IMR-90 (cell line): ENCODE results near the gene C10orf90. TPM values are rescaled to one million over a fixed set of nuclear protein-coding genes. Genes with fewer than 3 reads are reported as not detected.

Source experiments
- ATAC-seq: fragments of 200-7000 bp; cut with Tn5 transposase; 2 replicates; pipeline ENCODE4 v1.9.1; 2020; ENCODE audit warnings: low read depth, mild to moderate bottlenecking, moderate library complexity
- BruUV-seq: library from RNA; stranded (reverse); fragments of 400-500 nt; replicated peaks from 2 replicates; lab custom pipeline; 2021; lab: Mats Ljungman, UMichigan
- CTCF ChIA-PET: fragments of 300-600 bp; formaldehyde crosslinking; extraction: SDS; loops from one replicate; lab custom pipeline; 2021; ENCODE audit warnings: antibody characterized with exemption; lab: Yijun Ruan, JAX
- POLR2A ChIA-PET: fragments of 300-600 bp; sonication (Branson Sonifier 250); formaldehyde crosslinking; loops from one replicate; lab custom pipeline; 2022; ENCODE audit warnings: antibody characterized with exemption; ENCODE audit not compliant: unreplicated experiment; lab: Charles Lee
- DNase-seq: peaks from one replicate; pipeline ENCODE4 v3.0.0; 2013
- H2AFZ ChIP-seq: replicated peaks from 2 replicates; pipeline ENCODE3; 2013; ENCODE audit warnings: low read length, mild to moderate bottlenecking; ENCODE audit not compliant: poor library complexity
- H2AK5ac ChIP-seq: 2 replicates; pipeline ENCODE4 v1.6.1; 2013; ENCODE audit warnings: low read depth, low read length, inconsistent platforms
- H2AK9ac ChIP-seq: replicated peaks from 2 replicates; pipeline ENCODE3; 2013; ENCODE audit warnings: mild to moderate bottlenecking, low read depth, low read length, moderate library complexity; ENCODE audit not compliant: poor library complexity
- H2BK120ac ChIP-seq: 2 replicates; pipeline ENCODE4 v1.6.1; 2013; ENCODE audit warnings: low read depth, low read length, inconsistent platforms
- H2BK15ac ChIP-seq: 3 replicates; pipeline ENCODE4 v1.6.1; 2013; ENCODE audit warnings: low read depth, low read length, inconsistent platforms
- H2BK20ac ChIP-seq: 2 replicates; pipeline ENCODE4 v1.6.1; 2013; ENCODE audit warnings: low read depth, mild to moderate bottlenecking, inconsistent platforms, low read length, moderate library complexity
- H2BK5ac ChIP-seq: 2 replicates; pipeline ENCODE4 v1.6.1; 2013; ENCODE audit warnings: mild to moderate bottlenecking, low read depth, low read length, inconsistent platforms; ENCODE audit not compliant: poor library complexity, severe bottlenecking
- H3K14ac ChIP-seq: replicated peaks from 2 replicates; pipeline ENCODE4 v1.6.1; 2013; ENCODE audit warnings: low read depth, low read length, inconsistent platforms
- H3K18ac ChIP-seq: 2 replicates; pipeline ENCODE4 v1.6.1; 2013; ENCODE audit warnings: low read depth, low read length, control low read depth
- H3K23ac ChIP-seq: 2 replicates; pipeline ENCODE4 v1.6.1; 2013; ENCODE audit warnings: low read depth, low read length, inconsistent platforms
- H3K27ac ChIP-seq: 2 replicates; pipeline ENCODE4 v1.5.1; 2013; ENCODE audit warnings: mild to moderate bottlenecking, control low read depth, low read length; ENCODE audit not compliant: insufficient read depth
- H3K27me3 ChIP-seq: 2 replicates; pipeline ENCODE4 v1.6.1; 2013; ENCODE audit warnings: low read length; ENCODE audit not compliant: control insufficient read depth, insufficient read depth
- H3K36me3 ChIP-seq: 2 replicates; pipeline ENCODE4 v1.6.1; 2013; ENCODE audit warnings: low read length, mixed read lengths; ENCODE audit not compliant: control insufficient read depth, insufficient read depth
- H3K4ac ChIP-seq: 2 replicates; pipeline ENCODE4 v1.6.1; 2013; ENCODE audit warnings: low read depth, low read length, inconsistent platforms
- H3K4me1 ChIP-seq: 2 replicates; pipeline ENCODE4 v1.6.1; 2013; ENCODE audit warnings: low read length, mixed read lengths; ENCODE audit not compliant: control insufficient read depth, insufficient read depth
- H3K4me2 ChIP-seq: 2 replicates; pipeline ENCODE4 v1.6.1; 2013; ENCODE audit warnings: low read depth, mild to moderate bottlenecking, control low read depth, low read length, moderate library complexity
- H3K4me3 ChIP-seq: 2 replicates; pipeline ENCODE4 v1.5.1; 2013; ENCODE audit warnings: low read depth, mild to moderate bottlenecking, control low read depth, low read length, moderate library complexity; ENCODE audit not compliant: insufficient read depth
- H3K56ac ChIP-seq: 2 replicates; pipeline ENCODE4 v1.6.1; 2013; ENCODE audit warnings: low read length, inconsistent platforms; ENCODE audit not compliant: insufficient read depth; ENCODE audit errors: extremely low read depth
- H3K79me1 ChIP-seq, 2 experiments: 2 replicates each; pipeline ENCODE4 v1.6.1; 2013; ENCODE audit warnings: low read length in 2 of 2, inconsistent platforms in 1 of 2, low read depth in 1 of 2
- H3K9ac ChIP-seq: 2 replicates; pipeline ENCODE4 v1.6.1; 2013; ENCODE audit warnings: low read depth, low read length, control low read depth
- H3K9me1 ChIP-seq: 2 replicates; pipeline ENCODE4 v1.6.1; 2013; ENCODE audit warnings: low read length, inconsistent platforms; ENCODE audit not compliant: insufficient read depth
- H3K9me3 ChIP-seq: 2 replicates; pipeline ENCODE4 v1.6.1; 2013; ENCODE audit warnings: low read length; ENCODE audit not compliant: control insufficient read depth, insufficient read depth
- H4K20me1 ChIP-seq: 2 replicates; pipeline ENCODE4 v1.6.1; 2013; ENCODE audit warnings: low read length, inconsistent platforms; ENCODE audit not compliant: insufficient read depth
- H4K5ac ChIP-seq: 2 replicates; pipeline ENCODE4 v1.6.1; 2013; ENCODE audit warnings: mild to moderate bottlenecking, low read depth, low read length, control low read depth
- H4K8ac ChIP-seq, 2 experiments: 2 replicates each; pipeline ENCODE4 v1.6.1; 2013; ENCODE audit warnings: low read depth in 2 of 2, low read length in 2 of 2, control low read depth in 1 of 2, inconsistent platforms in 1 of 2
- H4K91ac ChIP-seq: 2 replicates; pipeline ENCODE4 v1.6.1; 2013; ENCODE audit warnings: low read depth, low read length, inconsistent platforms; ENCODE audit not compliant: insufficient read depth
- WGBS, 2 experiments: methylation state at CpG; one replicate each; pipeline versions ENCODE4 v1.1.5 to v1.1.7; 2013; ENCODE audit warnings: missing lambda C conversion rate in 2 of 2; ENCODE audit not compliant: insufficient read length in 1 of 2; ENCODE audit errors: extremely low coverage in 2 of 2; 5-methylcytosine and 5-hydroxymethylcytosine counted together
- dilution Hi-C: fragments of 300-500 bp; cut with HindIII; formaldehyde crosslinking; loops from one replicate; pipeline ENCODE4 v1.14.3; 2018; ENCODE audit warnings: low sequenced_read_pairs; ENCODE audit not compliant: unreplicated experiment
- in situ Hi-C: fragments of 300-500 bp; cut with MboI; formaldehyde crosslinking; loops from 3 replicates; pipeline ENCODE4 v1.14.3; 2019; ENCODE audit warnings: low sequenced_read_pairs, inconsistent platforms, mixed read lengths
- intact Hi-C: fragments of 100-400 bp; cut with micrococcal nuclease; formaldehyde crosslinking; loops from 2 replicates; pipeline ENCODE4 v1.10.0; 2022
- polyA plus RNA-seq, 3 experiments: library from polyadenylated mRNA; depleted of rRNA; stranded (reverse); fragments of >200 nt; gene quantifications; 2 replicates each; pipeline ENCODE4 v1.2.3, GENCODE V29; 2012; ENCODE audit warnings: low replicate concordance in 1 of 3
- total RNA-seq: library from RNA; depleted of rRNA; stranded (reverse); fragments of >200 nt; gene quantifications from 2 replicates; pipeline ENCODE4 v1.2.3, GENCODE V29; 2012
- TF ChIP-seq, protein P1 (sequence below): fragments of 150-350 bp; IDR thresholded peaks from 2 replicates; pipeline ENCODE4 v1.6.1; 2016; ENCODE audit warnings: low read depth, mild to moderate bottlenecking, low read length, moderate library complexity, borderline replicate concordance

The C10orf90 gene
- total and polyA plus RNA-seq, 2 of the 4 experiments (the other 2 are of a cell fraction) = 0.05 to 0.18 TPM

DNA sequence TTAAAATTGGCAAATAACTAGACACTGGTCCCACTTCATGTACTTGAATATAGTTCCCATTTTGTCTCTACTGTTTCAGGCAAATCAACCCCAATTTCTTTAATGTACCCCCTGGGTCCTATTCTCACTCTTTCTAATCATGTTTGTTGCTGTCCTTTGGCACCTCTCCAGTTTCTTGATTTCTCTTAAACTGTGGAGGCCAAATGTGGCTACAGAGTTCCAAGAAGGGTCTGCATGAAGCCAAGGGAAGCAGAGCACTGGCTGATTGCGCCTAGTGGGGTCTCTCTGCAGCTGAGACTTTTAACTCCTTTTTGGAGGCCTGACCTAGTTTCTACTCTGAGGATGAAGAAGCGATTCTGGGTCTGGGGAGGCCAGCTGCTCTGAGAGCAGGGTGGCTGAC, 275.5 kb downstream of the C10orf90 start:
- Histone ChIP-seq H3K14ac (no peak overlapping the region), H3K79me1 (no peaks in the 10 kb centered on the region), H2BK120ac (no peak overlapping the region), H4K8ac (no peak overlapping the region), H3K4me2 (no peak overlapping the region), H4K91ac (no peak overlapping the region), H3K18ac (no peak overlapping the region), H4K20me1 (no peaks in the 10 kb centered on the region; the same call in 1 of the 2 replicates), H3K9me3 (peaks cover 2% of the 10 kb centered on the region; the same call in 1 of the 2 replicates), H2BK20ac (no peak overlapping the region), H3K27me3 (no peaks in the 10 kb centered on the region), H2BK5ac (no peak overlapping the region), H2BK15ac (no peak overlapping the region), H2AK5ac (no peak overlapping the region), H4K5ac (no peak overlapping the region), H3K4ac (no peak overlapping the region), H3K9me1 (peaks cover 5% of the 10 kb centered on the region; the same call in 1 of the 2 replicates), H3K27ac (no peak overlapping the region), H2AK9ac (no peak overlapping the region), H3K23ac (no peak overlapping the region), H3K4me3 (no peak overlapping the region), H3K56ac (no peak overlapping the region), H3K9ac (no peak overlapping the region), H2AFZ (no peak overlapping the region), H3K4me1 (peaks cover 9% of the 10 kb centered on the region), H3K36me3 (no peaks in the 10 kb centered on the region)
- POLR2A ChIA-PET = no interaction called here
- intact Hi-C loops = loop anchor here (5.0 to 10.0 kb wide), 2 partner anchors 62 to 1880 kb away; no protein-coding TSS in a partner anchor
- CTCF ChIA-PET = no interaction called here
- no peak for ATAC-seq
- no TSS peak for BruUV-seq
- TF ChIP-seq, protein P1, sequence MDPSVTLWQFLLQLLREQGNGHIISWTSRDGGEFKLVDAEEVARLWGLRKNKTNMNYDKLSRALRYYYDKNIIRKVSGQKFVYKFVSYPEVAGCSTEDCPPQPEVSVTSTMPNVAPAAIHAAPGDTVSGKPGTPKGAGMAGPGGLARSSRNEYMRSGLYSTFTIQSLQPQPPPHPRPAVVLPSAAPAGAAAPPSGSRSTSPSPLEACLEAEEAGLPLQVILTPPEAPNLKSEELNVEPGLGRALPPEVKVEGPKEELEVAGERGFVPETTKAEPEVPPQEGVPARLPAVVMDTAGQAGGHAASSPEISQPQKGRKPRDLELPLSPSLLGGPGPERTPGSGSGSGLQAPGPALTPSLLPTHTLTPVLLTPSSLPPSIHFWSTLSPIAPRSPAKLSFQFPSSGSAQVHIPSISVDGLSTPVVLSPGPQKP = no peak
- dilution Hi-C loops = no loop called here
- DNase-seq = no peak
- in situ Hi-C loops = loop anchor here (5.0 kb wide), 1 partner anchor 102 kb away; no protein-coding TSS in a partner anchor
- no CpG with 5 or more reads among the region's 2 CpGs for WGBS, 2 experiments
